K562 (cell line): ENCODE measurements around the gene SHISAL2A.

Experiments
- GABPA ChIP-seq: fragments of 200-800 bp; sonication (Bioruptor generic); conservative IDR thresholded peaks from 2 replicates; pipeline ENCODE4 v1.6.1; 2016; ENCODE audit warnings: low read depth, missing genetic modification characterization, missing compliant biosample characterization
- HMGXB4 ChIP-seq: sonication (generic); formaldehyde crosslinking; IDR thresholded peaks from 2 replicates; pipeline ENCODE4 v1.8.1; 2023; ENCODE audit warnings: mild to moderate bottlenecking, missing genetic modification reagents
- NR2C1 ChIP-seq, 2 experiments: fragments of 450-650 bp; IDR thresholded peaks; 2 replicates each; pipeline ENCODE4 v1.6.1; 2017; ENCODE audit warnings: mild to moderate bottlenecking in 2 of 2, antibody characterized with exemption in 1 of 2, inconsistent platforms in 1 of 2, missing compliant biosample characterization in 1 of 2, missing genetic modification characterization in 1 of 2
- RBFOX2 ChIP-seq: fragments of 200-400 bp; formaldehyde crosslinking; IDR thresholded peaks from 2 replicates; pipeline ENCODE4 v1.6.1; 2017; ENCODE audit warnings: low read depth, mild to moderate bottlenecking, low read length, moderate library complexity
- TAF1 ChIP-seq: IDR thresholded peaks from 2 replicates; pipeline ENCODE4 v1.6.1; 2011; ENCODE audit warnings: mild to moderate bottlenecking, low read length, moderate library complexity; ENCODE audit not compliant: insufficient read depth, control insufficient read depth, severe bottlenecking; ENCODE audit errors: extremely low read depth
- YY1 ChIP-seq, 3 experiments: IDR thresholded peaks; 2 replicates each; pipeline ENCODE4 v1.6.1; 2011; ENCODE audit warnings: low read length in 2 of 3, mild to moderate bottlenecking in 2 of 3, moderate library complexity in 2 of 3, borderline replicate concordance in 1 of 3, control low read depth in 1 of 3, low read depth in 1 of 3; ENCODE audit not compliant: insufficient read depth in 3 of 3, insufficient replicate concordance in 2 of 3, control insufficient read depth in 1 of 3, insufficient read length in 1 of 3; ENCODE audit errors: extremely low read depth in 1 of 3
- ZNF121 ChIP-seq: sonication (generic); formaldehyde crosslinking; conservative IDR thresholded peaks from 2 replicates; pipeline ENCODE4 v1.8.0; 2022; ENCODE audit warnings: missing genetic modification reagents
- TF ChIP-seq, protein P1 (sequence below), 3 experiments: IDR thresholded peaks in 2 of 3; conservative IDR thresholded peaks in 1 of 3; 2 replicates each; pipeline ENCODE4 v1.5.1; 2011 to 2012; ENCODE audit warnings: low read length in 3 of 3, mild to moderate bottlenecking in 3 of 3, control low read depth in 2 of 3, improper control_type of control experiment in 1 of 3, inconsistent platforms in 1 of 3, low read depth in 1 of 3, mixed read lengths in 1 of 3, moderate library complexity in 1 of 3; ENCODE audit not compliant: insufficient read depth in 2 of 3

DNA sequence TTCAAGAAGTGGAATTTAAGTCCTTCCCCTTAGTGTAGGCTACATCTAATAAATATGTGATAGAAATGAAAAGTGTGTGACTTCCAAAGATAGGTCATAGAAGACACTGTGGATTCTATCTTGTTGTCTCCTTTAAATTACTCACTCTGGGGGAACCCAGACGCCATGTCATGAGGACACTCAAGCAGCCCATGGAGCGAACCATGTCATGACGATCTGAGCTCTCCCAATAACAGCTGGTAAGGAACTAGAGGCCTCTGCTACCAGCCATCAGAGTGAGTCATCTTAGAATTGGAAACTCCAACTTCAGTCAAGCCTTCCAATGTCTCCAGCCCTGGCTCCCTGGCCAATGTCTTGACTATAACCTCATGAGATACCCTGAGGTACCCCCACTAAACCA, 58.9 kb downstream of the SHISAL2A start:
- no peak for TF ChIP-seq GABPA (tag)
- TF ChIP-seq TAF1, result no peak
- no peak for TF ChIP-seq HMGXB4 (CRISPR knock-in tag)
- no peak for TF ChIP-seq ZNF121 (CRISPR knock-in tag)
- no peak for TF ChIP-seq YY1 (IDR thresholded peaks at IDR 0.05; ENCODE audit: borderline replicate concordance in 1 of 3, control insufficient read depth in 1 of 3, extremely low read depth in 1 of 3, insufficient read depth in 3 of 3, insufficient read length in 1 of 3, insufficient replicate concordance in 2 of 3, low read depth in 1 of 3, low read length in 2 of 3)
- TF ChIP-seq, protein P1, sequence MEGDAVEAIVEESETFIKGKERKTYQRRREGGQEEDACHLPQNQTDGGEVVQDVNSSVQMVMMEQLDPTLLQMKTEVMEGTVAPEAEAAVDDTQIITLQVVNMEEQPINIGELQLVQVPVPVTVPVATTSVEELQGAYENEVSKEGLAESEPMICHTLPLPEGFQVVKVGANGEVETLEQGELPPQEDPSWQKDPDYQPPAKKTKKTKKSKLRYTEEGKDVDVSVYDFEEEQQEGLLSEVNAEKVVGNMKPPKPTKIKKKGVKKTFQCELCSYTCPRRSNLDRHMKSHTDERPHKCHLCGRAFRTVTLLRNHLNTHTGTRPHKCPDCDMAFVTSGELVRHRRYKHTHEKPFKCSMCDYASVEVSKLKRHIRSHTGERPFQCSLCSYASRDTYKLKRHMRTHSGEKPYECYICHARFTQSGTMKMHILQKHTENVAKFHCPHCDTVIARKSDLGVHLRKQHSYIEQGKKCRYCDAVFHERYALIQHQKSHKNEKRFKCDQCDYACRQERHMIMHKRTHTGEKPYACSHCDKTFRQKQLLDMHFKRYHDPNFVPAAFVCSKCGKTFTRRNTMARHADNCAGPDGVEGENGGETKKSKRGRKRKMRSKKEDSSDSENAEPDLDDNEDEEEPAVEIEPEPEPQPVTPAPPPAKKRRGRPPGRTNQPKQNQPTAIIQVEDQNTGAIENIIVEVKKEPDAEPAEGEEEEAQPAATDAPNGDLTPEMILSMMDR (IDR thresholded peaks at IDR 0.05 in 2 of 3, conservative IDR thresholded peaks at IDR 0.05 in 1 of 3; ENCODE audit: insufficient read depth in 2 of 3, low read depth in 1 of 3, low read length in 3 of 3), result no peak
- no peak for TF ChIP-seq NR2C1 (IDR thresholded peaks at IDR 0.05)
- TF ChIP-seq NR2C1 (tag; IDR thresholded peaks at IDR 0.05), result no peak
- TF ChIP-seq RBFOX2, result no peak
